GM12878 (cell line): ENCODE results near the gene HES2. TPM values are rescaled to one million over a fixed set of nuclear protein-coding genes. Genes with fewer than 3 reads are reported as not detected.
A peak's percentile ranks its signal among the peaks of the same experiment; 100 is the strongest.

Experiments
- ATAC-seq: fragments of 200-7000 bp; cut with Tn5 transposase; 3 replicates; pipeline ENCODE4 v1.9.1; 2020; ENCODE audit warnings: mild to moderate bottlenecking, moderate library complexity
- BruUV-seq: library from RNA; stranded (reverse); fragments of 400-500 nt; replicated peaks from 2 replicates; lab custom pipeline; 2021; lab: Mats Ljungman, UMichigan
- CTCF ChIA-PET: fragments of 300-600 bp; sonication (Branson Sonifier 250); formaldehyde crosslinking; extraction: SDS; loops from one replicate; lab custom pipeline; 2021; ENCODE audit warnings: inconsistent platforms; lab: Yijun Ruan, JAX
- POLR2A ChIA-PET: fragments of 350-600 bp; formaldehyde crosslinking; extraction: SDS; loops from one replicate; lab custom pipeline; 2021; ENCODE audit warnings: inconsistent platforms; lab: Charles Lee
- RAD21 ChIA-PET: fragments of 300-600 bp; sonication (Branson Sonifier 250); formaldehyde crosslinking; loops from one replicate; lab custom pipeline; 2023; ENCODE audit warnings: antibody characterized with exemption; ENCODE audit not compliant: unreplicated experiment; lab: Charles Lee
- SMC1A ChIA-PET: fragments of 300-600 bp; sonication (Branson Sonifier 250); formaldehyde crosslinking; loops from one replicate; lab custom pipeline; 2023; ENCODE audit not compliant: unreplicated experiment, uncharacterized antibody; lab: Charles Lee
- DNase-seq: peaks from one replicate; pipeline ENCODE4 v3.0.0-alpha.2; 2011; ENCODE audit warnings: low read depth, low spot score
- FAIRE-seq: peaks from 3 replicates; lab custom pipeline; 2011; peaks lifted over from hg19 to GRCh38; lab: Jason Lieb, UNC
- H2AFZ ChIP-seq: 2 replicates; pipeline ENCODE4 v1.6.0; 2011; ENCODE audit warnings: low read depth, low read length, control low read depth; ENCODE audit not compliant: control insufficient read depth
- H3K27ac ChIP-seq: 2 replicates; pipeline ENCODE4 v1.5.1; 2011; ENCODE audit warnings: control low read depth; ENCODE audit not compliant: control insufficient read depth, insufficient read depth
- H3K27me3 ChIP-seq, 2 experiments: replicated peaks in 1 of 2; 2 replicates each; pipeline versions ENCODE4 v1.6.0 to v1.6.1; 2011; ENCODE audit warnings: low read length in 1 of 2; ENCODE audit not compliant: control insufficient read depth in 2 of 2, insufficient read depth in 2 of 2
- H3K36me3 ChIP-seq, 2 experiments: 2 replicates each; pipeline ENCODE4 v1.5.1; 2011; ENCODE audit warnings: low read length in 1 of 2; ENCODE audit not compliant: control insufficient read depth in 2 of 2, insufficient read depth in 2 of 2
- H3K4me1 ChIP-seq: 2 replicates; pipeline ENCODE4 v1.6.1; 2011; ENCODE audit warnings: mild to moderate bottlenecking, low read length, moderate library complexity, mixed read lengths; ENCODE audit not compliant: control insufficient read depth, insufficient read depth
- H3K4me2 ChIP-seq: 2 replicates; pipeline ENCODE4 v1.6.0; 2011; ENCODE audit warnings: control low read depth; ENCODE audit not compliant: control insufficient read depth, insufficient read depth
- H3K4me3 ChIP-seq: fragments of 200-600 bp; sonication (generic); 2 replicates; pipeline ENCODE4 v1.5.1; 2016
- H3K79me2 ChIP-seq: 2 replicates; pipeline ENCODE4 v1.6.0; 2011; ENCODE audit warnings: low read length; ENCODE audit not compliant: control insufficient read depth, insufficient read depth
- H3K9ac ChIP-seq: 2 replicates; pipeline ENCODE4 v1.8.0; 2011; ENCODE audit warnings: low read length, control low read depth, mixed read lengths; ENCODE audit not compliant: control insufficient read depth, insufficient read depth
- H3K9me3 ChIP-seq: replicated peaks from 3 replicates; pipeline ENCODE4 v1.5.1; 2011; ENCODE audit warnings: mild to moderate bottlenecking, low read length; ENCODE audit not compliant: control insufficient read depth, insufficient read depth
- H4K20me1 ChIP-seq: 2 replicates; pipeline ENCODE4 v1.6.0; 2011; ENCODE audit not compliant: control insufficient read depth, insufficient read depth
- BCL11A ChIP-seq: IDR thresholded peaks from 2 replicates; pipeline ENCODE4 v1.6.1; 2011; ENCODE audit warnings: low read depth, low read length
- CTCF ChIP-seq, 3 experiments: IDR thresholded peaks in 2 of 3; conservative IDR thresholded peaks in 1 of 3; 2 replicates each; pipeline ENCODE4 v1.5.1; 2011; ENCODE audit warnings: low read depth in 3 of 3, low read length in 3 of 3, mild to moderate bottlenecking in 3 of 3, control low read depth in 2 of 3, moderate library complexity in 2 of 3, inconsistent platforms in 1 of 3, mixed read lengths in 1 of 3; ENCODE audit not compliant: control insufficient read depth in 2 of 3, insufficient read depth in 1 of 3; ENCODE audit errors: extremely low read depth in 1 of 3
- CUX1 ChIP-seq: IDR thresholded peaks from 2 replicates; pipeline ENCODE4 v1.6.1; 2012; ENCODE audit warnings: improper control_type of control experiment, low read depth, low read length; ENCODE audit not compliant: insufficient replicate concordance
- IKZF2 ChIP-seq, 2 experiments: fragments of 450-650 bp; IDR thresholded peaks; 2 replicates each; pipeline ENCODE4 v1.6.1; 2017; ENCODE audit warnings: mild to moderate bottlenecking in 2 of 2, moderate library complexity in 2 of 2
- JUNB ChIP-seq: IDR thresholded peaks from 2 replicates; pipeline ENCODE4 v1.6.1; 2016; ENCODE audit warnings: antibody characterized with exemption, mild to moderate bottlenecking
- JUND ChIP-seq: IDR thresholded peaks from 2 replicates; pipeline ENCODE4 v1.6.1; 2012; ENCODE audit warnings: low read depth, mild to moderate bottlenecking, low read length, improper control_type of control experiment, moderate library complexity
- RELA ChIP-seq: fragments of 450-650 bp; IDR thresholded peaks from 2 replicates; pipeline ENCODE4 v1.8.0; 2014; ENCODE audit warnings: borderline replicate concordance; ENCODE audit not compliant: partially characterized antibody
- REST ChIP-seq: IDR thresholded peaks from 2 replicates; pipeline ENCODE4 v1.6.1; 2012; ENCODE audit warnings: mild to moderate bottlenecking, low read depth, low read length
- SIN3A ChIP-seq: IDR thresholded peaks from 2 replicates; pipeline ENCODE4 v1.6.1; 2012; ENCODE audit warnings: low read depth, low read length, improper control_type of control experiment
- USF1 ChIP-seq: IDR thresholded peaks from 2 replicates; pipeline ENCODE4 v1.6.1; 2011; ENCODE audit warnings: borderline replicate concordance, low read depth, mild to moderate bottlenecking, moderate library complexity, mixed read lengths, low read length; ENCODE audit not compliant: insufficient read depth; ENCODE audit errors: extremely low read length
- WGBS: methylation state at CpG from one replicate; pipeline ENCODE4 v1.1.6; 2016; ENCODE audit warnings: low lambda C conversion rate; ENCODE audit not compliant: insufficient replicate concordance, insufficient coverage; ENCODE audit errors: missing lambda C conversion rate; 5-methylcytosine and 5-hydroxymethylcytosine counted together
- in situ Hi-C: fragments of 300-500 bp; cut with MboI; formaldehyde crosslinking; loops from 9 replicates; pipeline ENCODE4 v1.14.3; 2018; ENCODE audit warnings: mixed read lengths
- intact Hi-C: fragments of 100-400 bp; cut with micrococcal nuclease; formaldehyde crosslinking; loops from one replicate; pipeline ENCODE4 v1.14.2; 2022; ENCODE audit not compliant: unreplicated experiment
- polyA plus RNA-seq, 11 experiments: library from polyadenylated mRNA; depleted of rRNA in 4 of 11; unstranded in 6 of 11; stranded (reverse) in 5 of 11; fragments of >200 nt; fragmentation: Nextera tagmentation in 4 of 11; fragmentation: Illumina TruSeq in 1 of 11; extraction: Ambion mirVana in 4 of 11; extraction: Trizol in 1 of 11; gene quantifications; 1 replicate in 1 of 11; 2 replicates in 10 of 11; pipeline versions ENCODE4 v1.2.1 to v1.2.3, GENCODE V29; 2011 to 2016; ENCODE audit warnings: inconsistent platforms in 2 of 11, missing spikeins in 2 of 11, low read depth in 1 of 11
- total RNA-seq, 4 experiments: library from RNA; depleted of rRNA in 3 of 4; stranded (reverse); fragments of >200 nt in 3 of 4; fragmentation: Illumina TruSeq in 1 of 4; extraction: Trizol in 1 of 4; gene quantifications; 2 replicates each; pipeline versions ENCODE4 v1.2.1 to v1.2.3, GENCODE V29; 2013 to 2021

HES2 gene
- total and polyA plus RNA-seq, 10 of the 15 experiments (the other 5 are each of a cell fraction or from before 2014, with no cell fraction given), result 0.13 to 2.0 (median 0.26) TPM

- TF ChIP-seq CUX1 (no peak), RELA (no peak), IKZF2 (IDR thresholded peaks at IDR 0.05) (no peak), JUNB (no peak)
These were observed 45.2 kb upstream of the HES2 start (continued) for GRCh38 chr1:6464915-6465314.

GRCh38 chr1:6464514-6464836, 44.8 kb upstream of the HES2 start:
- H3K4me2 ChIP-seq, result no peak overlapping the region
- ChIA-PET CTCF (interaction anchor here (1.5 to 1.9 kb wide), 2 partner anchors 24 to 27 kb away, joined by 4 to 7 read pairs; no protein-coding TSS in a partner anchor), RAD21 (no interaction called here), SMC1A (no interaction called here), POLR2A (interaction anchor here (0.5 kb wide), 1 partner anchor 21 kb away, joined by 4 read pairs; no protein-coding TSS in a partner anchor)
- H4K20me1 ChIP-seq, result no peaks in the 10 kb centered on the region
- BruUV-seq, result no TSS peak
- 18% methylated on average over 7 of the region's 7 CpGs for WGBS
- H3K27ac ChIP-seq, result no peak overlapping the region
- FAIRE-seq, result no peak
- H3K9me3 ChIP-seq, result no peaks in the 10 kb centered on the region
- no peak overlapping the region for H3K9ac ChIP-seq
- H2AFZ ChIP-seq, result no peak overlapping the region
- in situ Hi-C loops (no loop called here), intact Hi-C loops (no loop called here)
- no peak for DNase-seq
- H3K4me1 ChIP-seq, result no peaks in the 10 kb centered on the region; the same call in 1 of the 2 replicates
- H3K4me3 ChIP-seq, result no peak overlapping the region
- ATAC-seq, result peak; percentile 38
- peaks cover 3% of the 10 kb centered on the region in 2 experiments; a peak in 3 of 4 replicates for H3K27me3 ChIP-seq
- no peaks in the 10 kb centered on the region for H3K79me2 ChIP-seq
- no peaks in the 10 kb centered on the region for H3K36me3 ChIP-seq
- TF ChIP-seq REST, result no peak
- TF ChIP-seq CTCF (IDR thresholded peaks at IDR 0.05 in 2 of 3, conservative IDR thresholded peaks at IDR 0.05 in 1 of 3; ENCODE audit: control insufficient read depth in 2 of 3, extremely low read depth in 1 of 3, insufficient read depth in 1 of 3, low read depth in 3 of 3, low read length in 3 of 3), result 0 out of 6 replicates have a peak, but pooled peaks of 1 of the 3 experiments have one; percentile 15
- TF ChIP-seq SIN3A, result no peak
- no peak for TF ChIP-seq JUND
- no peak for TF ChIP-seq USF1
- no peak for TF ChIP-seq BCL11A
